ENCODE measurements around the gene CFAP210. TPM values are rescaled to one million over a fixed set of nuclear protein-coding genes. Genes with fewer than 3 reads are reported as not detected.
"Not testable (repeated sequence)": the region's sequence is repeated elsewhere in the genome, so short reads cannot be mapped to it uniquely, and the experiment has no call there.

The CFAP210 gene
- total RNA-seq, 2 donors from 2014 or later: not detected

DNA sequence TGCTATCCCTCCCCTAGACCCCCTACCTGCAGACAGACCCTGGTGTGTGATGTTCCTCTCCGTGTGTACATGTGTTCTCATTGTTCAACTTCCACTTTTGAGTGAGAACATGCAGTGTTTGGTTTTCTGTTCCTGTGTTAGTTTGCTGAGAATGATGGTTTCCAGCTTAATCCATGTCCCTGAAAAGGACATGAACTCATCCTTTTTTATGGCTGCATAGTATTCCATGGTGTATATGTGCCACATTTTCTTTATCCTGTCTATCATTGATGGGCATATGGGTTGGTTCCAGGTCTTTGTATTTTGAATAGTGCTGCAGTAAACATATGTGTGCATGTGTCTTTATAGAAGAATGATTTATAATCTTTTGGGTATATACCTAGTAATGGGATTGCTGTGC is 78.2 kb downstream of the CFAP210 start:
- ATAC-seq; H3K9me3 Mint-ChIP-seq; DNase-seq (ENCODE audit: low spot score in 2 of 2); H3K27ac Mint-ChIP-seq: not testable (repeated sequence)
- H3K36me3 Mint-ChIP-seq: peaks cover 41 to 65% of the 10 kb centered on the region in 2 donors

DNA sequence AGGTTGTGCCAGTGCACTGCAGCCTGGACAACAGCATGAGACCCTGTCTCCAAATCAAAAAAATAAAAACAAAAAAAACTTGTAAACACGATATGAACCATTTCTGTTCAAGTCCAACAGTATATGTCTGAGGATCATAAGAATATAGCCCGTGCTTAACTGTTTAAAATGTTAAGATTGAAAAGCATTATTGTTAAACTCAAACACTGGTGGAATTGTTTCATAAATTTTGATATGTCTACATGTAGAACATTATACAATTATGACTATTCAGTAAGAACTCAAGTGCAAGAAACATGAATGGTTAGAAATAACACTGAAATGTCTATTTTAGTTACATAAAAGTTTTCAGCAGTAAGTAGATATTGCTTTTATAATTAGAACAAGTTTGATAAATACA is 80.3 kb downstream of the CFAP210 start:
- no peak for DNase-seq (ENCODE audit: low spot score in 2 of 2)
- no peak for ATAC-seq
- Mint-ChIP-seq H3K27ac (no peak overlapping the region), H3K36me3 (peaks cover 51 to 81% of the 10 kb centered on the region in 2 donors), H3K9me3 (peaks cover 0 to 4% of the 10 kb centered on the region in 2 donors)

DNA sequence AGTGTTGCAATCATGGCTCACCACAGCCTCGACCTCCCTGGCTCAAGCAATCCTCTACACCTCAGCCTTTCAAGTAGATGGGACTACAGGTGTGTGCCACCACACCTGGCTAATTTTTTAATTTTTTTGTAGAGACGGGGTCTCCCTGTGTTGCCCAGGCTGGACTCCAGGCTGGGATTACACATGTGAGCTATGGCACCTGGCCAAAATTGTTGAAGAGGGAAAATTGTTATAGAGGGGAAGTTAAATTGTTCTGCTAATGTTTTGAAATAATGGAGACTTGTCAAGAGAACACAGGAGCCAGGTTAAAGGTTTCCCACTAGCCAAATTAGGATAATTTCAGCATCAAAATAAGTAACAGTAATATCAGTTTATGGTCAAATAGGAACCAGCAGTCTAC is 84.9 kb downstream of the CFAP210 start:
- H3K9me3 Mint-ChIP-seq: no peaks in the 10 kb centered on the region
- DNase-seq (ENCODE audit: low spot score in 2 of 2): no peak
- H3K27ac Mint-ChIP-seq: peak overlapping the region in 1 of 2 donors; percentile 34
- peaks cover 14 to 52% of the 10 kb centered on the region in 2 donors for H3K36me3 Mint-ChIP-seq
- ATAC-seq: no peak

- H3K27ac Mint-ChIP-seq: no peak overlapping the region
- no peaks in the 10 kb centered on the region for H3K9me3 Mint-ChIP-seq
- DNase-seq (ENCODE audit: low spot score in 2 of 2) (no peak), ATAC-seq (no peak)
- H3K36me3 Mint-ChIP-seq: peaks cover 0 to 10% of the 10 kb centered on the region in 2 donors
Observed at GRCh38 chr2:169599568-169599967, 94.6 kb downstream of the CFAP210 start.

GRCh38 chr2:169598982-169599381 is 95.2 kb downstream of the CFAP210 start:
- no peak for ATAC-seq
- Mint-ChIP-seq H3K9me3 (no peaks in the 10 kb centered on the region), H3K27ac (no peak overlapping the region), H3K36me3 (peaks cover 0 to 10% of the 10 kb centered on the region in 2 donors)
- DNase-seq (ENCODE audit: low spot score in 2 of 2): no peak

GRCh38 chr2:169596546-169596945 is 97.7 kb downstream of the CFAP210 start:
- not testable (repeated sequence) for ATAC-seq; DNase-seq (ENCODE audit: low spot score in 2 of 2); H3K36me3 Mint-ChIP-seq; H3K27ac Mint-ChIP-seq; H3K9me3 Mint-ChIP-seq

Other genes starting within 250 kb of the CFAP210 start
- 1 to 10 TPM; 2.0 to 3.5 TPM for gene BBS5, start 214.9 kb downstream of the CFAP210 start, total RNA-seq
- gene KLHL41, start 184.7 kb downstream of the CFAP210 start, total RNA-seq: not detected
- 10 to 100 TPM; 30.4 to 63.3 TPM for gene FASTKD1, start 120.5 kb downstream of the CFAP210 start, total RNA-seq
- 10 to 100 TPM; 55.3 to 76.8 TPM for gene PPIG, start 110.1 kb downstream of the CFAP210 start, total RNA-seq
- gene PHOSPHO2, start 64 bp upstream of the CFAP210 start, total RNA-seq: 1 to 10 TPM; 1.4 to 3.4 TPM
- 1 to 10 TPM; 1.1 to 9.3 TPM for gene KLHL23, start 39.4 kb upstream of the CFAP210 start, total RNA-seq
- gene SSB, start 104.5 kb upstream of the CFAP210 start, total RNA-seq: 10 to 100 TPM; 41.8 to 96.6 TPM
- 10 to 100 TPM; 73.7 to 80.7 TPM for gene METTL5, start 130.5 kb upstream of the CFAP210 start, total RNA-seq
- gene UBR3, start 133.0 kb upstream of the CFAP210 start, total RNA-seq: 10 to 100 TPM; 25.3 to 25.8 TPM